ENCODE measurements around the gene RGS17. TPM values are rescaled to one million over a fixed set of nuclear protein-coding genes. Genes with fewer than 3 reads are reported as not detected.

The RGS17 gene
- total RNA-seq, 1 experiment from 2014 or later: 3.2 TPM

DNA sequence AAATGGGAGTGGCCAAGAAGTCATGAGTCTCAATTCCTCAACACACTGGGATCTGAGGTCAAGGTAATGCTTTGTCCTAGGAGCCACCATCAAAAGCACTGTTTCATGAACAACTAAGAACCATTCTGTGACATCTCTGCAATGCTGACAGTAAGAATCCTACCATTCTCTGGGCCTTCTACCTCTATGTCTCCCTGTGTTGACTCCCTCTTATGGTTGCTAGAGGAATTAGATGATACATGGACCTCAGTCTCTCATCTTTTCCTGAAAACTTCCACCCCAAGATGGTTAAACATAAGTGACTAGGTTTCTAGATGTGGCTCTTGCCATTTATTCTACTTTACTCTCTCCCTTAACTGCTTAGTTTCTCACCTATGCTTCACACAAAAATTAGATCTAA is 137.7 kb downstream of the RGS17 start:
- Histone ChIP-seq H2BK120ac (ENCODE audit: low read depth, low read length, poor library complexity, severe bottlenecking) (no peak overlapping the region), H2AFZ (ENCODE audit: low read length) (no peak overlapping the region), H4K91ac (ENCODE audit: insufficient read length, low read depth, low read length) (no peak overlapping the region), H3K23me2 (ENCODE audit: insufficient read length, low read depth, low read length, poor library complexity, severe bottlenecking) (no peaks in the 10 kb centered on the region), H2BK20ac (ENCODE audit: low read depth, low read length, poor library complexity, severe bottlenecking) (no peak overlapping the region), H3K9ac (ENCODE audit: extremely low read depth, insufficient read length, low read length) (no peak overlapping the region), H3K56ac (ENCODE audit: insufficient read length, low read depth, low read length) (no peak overlapping the region), H3K9me3 (ENCODE audit: control insufficient read depth, low read depth, low read length) (no peaks in the 10 kb centered on the region), H3K79me2 (ENCODE audit: insufficient read depth, low read length) (peaks cover 2% of the 10 kb centered on the region; the same call in 1 of the 2 replicates), H4K5ac (ENCODE audit: insufficient read length, low read depth, low read length) (no peak overlapping the region), H3K23ac (ENCODE audit: insufficient read length, low read depth, low read length) (no peak overlapping the region), H2BK5ac (ENCODE audit: insufficient read length, low read length) (no peak overlapping the region), H2AK5ac (ENCODE audit: insufficient read length, low read length) (no peak overlapping the region), H2BK15ac (ENCODE audit: low read depth, low read length) (no peak overlapping the region), H3K27me3 (ENCODE audit: insufficient read depth, low read length) (no peaks in the 10 kb centered on the region), H3K79me1 (ENCODE audit: insufficient read depth, low read depth, low read length, poor library complexity, severe bottlenecking) (no peaks in the 10 kb centered on the region), H3K18ac (ENCODE audit: insufficient read length, low read depth, low read length) (no peak overlapping the region), H3K4ac (ENCODE audit: low read depth, low read length) (no peak overlapping the region), H3K14ac (ENCODE audit: insufficient read depth, low read length) (no peak overlapping the region), H3T11ph (ENCODE audit: low read length) (no peak overlapping the region), H4K20me1 (ENCODE audit: control insufficient read depth, insufficient read depth, insufficient read length) (no peaks in the 10 kb centered on the region), H3K4me1 (ENCODE audit: insufficient read depth, low read length) (no peaks in the 10 kb centered on the region), H4K8ac (replicated peaks; ENCODE audit: insufficient read length, low read depth, low read length) (no peak overlapping the region), H2BK12ac (ENCODE audit: insufficient read length, low read depth, low read length) (no peak overlapping the region), H3K4me2 (ENCODE audit: insufficient read depth, insufficient read length, low read length) (no peak overlapping the region), H3K27ac (ENCODE audit: insufficient read length, low read depth, low read length) (no peak overlapping the region)
- no peaks in the 10 kb centered on the region for H3K4me1 Mint-ChIP-seq
- peaks cover 22 to 51% (median 48%) of the 10 kb centered on the region in 3 experiments; a peak in 5 of 7 replicates for H3K36me3 Mint-ChIP-seq (ENCODE audit: insufficient read depth in 1 of 3, low read depth in 3 of 3)
- TF ChIP-seq, protein P1, sequence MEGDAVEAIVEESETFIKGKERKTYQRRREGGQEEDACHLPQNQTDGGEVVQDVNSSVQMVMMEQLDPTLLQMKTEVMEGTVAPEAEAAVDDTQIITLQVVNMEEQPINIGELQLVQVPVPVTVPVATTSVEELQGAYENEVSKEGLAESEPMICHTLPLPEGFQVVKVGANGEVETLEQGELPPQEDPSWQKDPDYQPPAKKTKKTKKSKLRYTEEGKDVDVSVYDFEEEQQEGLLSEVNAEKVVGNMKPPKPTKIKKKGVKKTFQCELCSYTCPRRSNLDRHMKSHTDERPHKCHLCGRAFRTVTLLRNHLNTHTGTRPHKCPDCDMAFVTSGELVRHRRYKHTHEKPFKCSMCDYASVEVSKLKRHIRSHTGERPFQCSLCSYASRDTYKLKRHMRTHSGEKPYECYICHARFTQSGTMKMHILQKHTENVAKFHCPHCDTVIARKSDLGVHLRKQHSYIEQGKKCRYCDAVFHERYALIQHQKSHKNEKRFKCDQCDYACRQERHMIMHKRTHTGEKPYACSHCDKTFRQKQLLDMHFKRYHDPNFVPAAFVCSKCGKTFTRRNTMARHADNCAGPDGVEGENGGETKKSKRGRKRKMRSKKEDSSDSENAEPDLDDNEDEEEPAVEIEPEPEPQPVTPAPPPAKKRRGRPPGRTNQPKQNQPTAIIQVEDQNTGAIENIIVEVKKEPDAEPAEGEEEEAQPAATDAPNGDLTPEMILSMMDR (conservative IDR thresholded peaks at IDR 0.05): peak; percentile 56; the same call in 2 of the 3 replicates
- no peak overlapping the region for H3K4me3 Mint-ChIP-seq
- DNase-seq: no peak
- no peaks in the 10 kb centered on the region for H3K9me3 Mint-ChIP-seq
- H3K27ac Mint-ChIP-seq: peak overlapping the region in 2 of 3 experiments; percentile 31 to 44; a peak in 3 of 7 replicates
- no peaks in the 10 kb centered on the region for H3K27me3 Mint-ChIP-seq (ENCODE audit: low read depth)
